ENCODE data around the gene APOE. TPM values are rescaled to one million over a fixed set of nuclear protein-coding genes. Genes with fewer than 3 reads are reported as not detected.
A peak's percentile ranks its signal among the peaks of the same experiment; 100 is the strongest.
"Not testable (repeated sequence)": the region's sequence is repeated elsewhere in the genome, so short reads cannot be mapped to it uniquely, and the experiment has no call there.

Gene APOE
- total RNA-seq = 10 to 100 TPM; 36.3 to 78.9 TPM

DNA sequence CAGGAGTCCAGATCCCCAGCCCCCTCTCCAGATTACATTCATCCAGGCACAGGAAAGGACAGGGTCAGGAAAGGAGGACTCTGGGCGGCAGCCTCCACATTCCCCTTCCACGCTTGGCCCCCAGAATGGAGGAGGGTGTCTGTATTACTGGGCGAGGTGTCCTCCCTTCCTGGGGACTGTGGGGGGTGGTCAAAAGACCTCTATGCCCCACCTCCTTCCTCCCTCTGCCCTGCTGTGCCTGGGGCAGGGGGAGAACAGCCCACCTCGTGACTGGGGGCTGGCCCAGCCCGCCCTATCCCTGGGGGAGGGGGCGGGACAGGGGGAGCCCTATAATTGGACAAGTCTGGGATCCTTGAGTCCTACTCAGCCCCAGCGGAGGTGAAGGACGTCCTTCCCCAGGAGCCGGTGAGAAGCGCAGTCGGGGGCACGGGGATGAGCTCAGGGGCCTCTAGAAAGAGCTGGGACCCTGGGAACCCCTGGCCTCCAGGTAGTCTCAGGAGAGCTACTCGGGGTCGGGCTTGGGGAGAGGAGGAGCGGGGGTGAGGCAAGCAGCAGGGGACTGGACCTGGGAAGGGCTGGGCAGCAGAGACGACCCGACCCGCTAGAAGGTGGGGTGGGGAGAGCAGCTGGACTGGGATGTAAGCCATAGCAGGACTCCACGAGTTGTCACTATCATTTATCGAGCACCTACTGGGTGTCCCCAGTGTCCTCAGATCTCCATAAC lies at the start of gene APOE:
Gene APOE (plus strand): TSS at position 360 of the 724 bp plus-strand sequence. CDS start 829 bp downstream, outside the sequence.
- Histone ChIP-seq H3K4me3 (peak within 1 kb of the TSS; percentile 14), H3K4me1 (no peaks in the 10 kb centered on the region), H3K27ac (no peak within 1 kb of the TSS), H3K9ac (ENCODE audit: low read depth in 2 of 2, low read length in 2 of 2) (peak within 1 kb of the TSS; percentile 23 to 50), H3K27me3 (peaks cover 8% of the 10 kb centered on the region), H3K9me3 (no peaks in the 10 kb centered on the region), H3K36me3 (no peaks in the 10 kb centered on the region)
- TF ChIP-seq, protein P1, sequence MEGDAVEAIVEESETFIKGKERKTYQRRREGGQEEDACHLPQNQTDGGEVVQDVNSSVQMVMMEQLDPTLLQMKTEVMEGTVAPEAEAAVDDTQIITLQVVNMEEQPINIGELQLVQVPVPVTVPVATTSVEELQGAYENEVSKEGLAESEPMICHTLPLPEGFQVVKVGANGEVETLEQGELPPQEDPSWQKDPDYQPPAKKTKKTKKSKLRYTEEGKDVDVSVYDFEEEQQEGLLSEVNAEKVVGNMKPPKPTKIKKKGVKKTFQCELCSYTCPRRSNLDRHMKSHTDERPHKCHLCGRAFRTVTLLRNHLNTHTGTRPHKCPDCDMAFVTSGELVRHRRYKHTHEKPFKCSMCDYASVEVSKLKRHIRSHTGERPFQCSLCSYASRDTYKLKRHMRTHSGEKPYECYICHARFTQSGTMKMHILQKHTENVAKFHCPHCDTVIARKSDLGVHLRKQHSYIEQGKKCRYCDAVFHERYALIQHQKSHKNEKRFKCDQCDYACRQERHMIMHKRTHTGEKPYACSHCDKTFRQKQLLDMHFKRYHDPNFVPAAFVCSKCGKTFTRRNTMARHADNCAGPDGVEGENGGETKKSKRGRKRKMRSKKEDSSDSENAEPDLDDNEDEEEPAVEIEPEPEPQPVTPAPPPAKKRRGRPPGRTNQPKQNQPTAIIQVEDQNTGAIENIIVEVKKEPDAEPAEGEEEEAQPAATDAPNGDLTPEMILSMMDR (IDR thresholded peaks at IDR 0.05) = no peak
- DNase-seq = no peak
- intact Hi-C loops (cut with DNase I) = no loop called here

DNA sequence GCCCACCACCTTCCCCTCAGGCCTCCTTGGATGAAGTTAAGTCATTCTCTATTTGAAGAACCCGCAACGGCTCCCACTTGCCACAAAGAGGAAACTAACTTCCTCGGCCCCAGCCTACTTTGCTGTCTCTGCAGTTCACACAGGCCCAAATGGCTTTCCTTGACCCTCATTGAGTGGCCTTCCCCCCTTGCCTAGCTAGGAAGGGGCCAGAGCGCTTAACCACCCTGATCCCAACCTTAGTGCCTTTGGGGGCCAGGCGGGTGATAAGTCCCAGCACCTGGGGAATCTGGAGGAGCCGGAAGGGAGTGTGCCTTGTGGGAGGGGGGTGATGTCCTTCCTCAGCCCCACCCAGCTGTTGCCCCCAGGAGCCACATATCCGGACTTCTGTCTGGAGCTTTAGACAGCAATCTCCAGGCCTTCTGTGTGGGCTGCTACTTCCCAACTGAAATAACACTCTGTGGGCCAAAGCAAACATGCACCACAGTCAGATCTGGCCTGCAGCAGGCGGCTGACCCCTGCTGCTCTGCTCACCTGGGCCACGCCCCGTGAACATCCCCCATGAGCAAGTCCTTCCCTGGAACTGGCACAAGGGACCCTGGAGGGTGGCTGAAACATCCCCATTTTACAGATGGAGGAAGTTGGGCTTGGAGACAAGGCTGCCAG lies 49.0 kb upstream of the APOE start:
- Histone ChIP-seq H3K9ac (ENCODE audit: low read depth in 2 of 2, low read length in 2 of 2) (no peak overlapping the region), H3K36me3 (no peaks in the 10 kb centered on the region), H3K27ac (no peak overlapping the region), H3K9me3 (no peaks in the 10 kb centered on the region), H3K4me3 (no peak overlapping the region), H3K4me1 (no peaks in the 10 kb centered on the region), H3K27me3 (no peaks in the 10 kb centered on the region)
- intact Hi-C loops (cut with DNase I) = no loop called here
- DNase-seq = no peak
- TF ChIP-seq, protein P1 (IDR thresholded peaks at IDR 0.05) = no peak

DNA sequence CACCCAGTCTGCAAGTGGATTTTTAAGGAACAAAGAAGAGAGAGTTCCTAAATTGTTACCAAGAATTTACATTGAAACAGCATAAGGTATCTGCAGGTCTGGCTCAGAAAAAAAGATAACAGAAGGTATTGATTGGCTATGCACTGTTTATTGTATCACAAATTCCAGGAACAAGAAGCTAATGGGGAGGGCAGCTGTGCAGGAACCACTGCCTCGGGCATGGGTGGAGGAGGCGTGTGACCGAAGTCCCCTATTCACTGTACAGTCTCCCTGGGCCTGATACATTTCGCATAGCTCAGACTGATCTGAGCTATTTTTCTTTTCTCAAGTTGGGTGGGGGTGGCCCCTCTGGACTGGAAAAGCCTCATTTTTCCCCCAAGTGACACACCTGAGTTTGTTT lies 47.8 kb upstream of the APOE start:
- no peak overlapping the region for H3K27ac ChIP-seq
- no peaks in the 10 kb centered on the region for H3K36me3 ChIP-seq
- no peaks in the 10 kb centered on the region for H3K9me3 ChIP-seq
- H3K4me1 ChIP-seq = no peaks in the 10 kb centered on the region
- H3K27me3 ChIP-seq = no peaks in the 10 kb centered on the region
- no peak overlapping the region for H3K9ac ChIP-seq (ENCODE audit: low read depth in 2 of 2, low read length in 2 of 2)
- intact Hi-C loops (cut with DNase I) = no loop called here
- H3K4me3 ChIP-seq = no peak overlapping the region
- DNase-seq = no peak
- TF ChIP-seq, protein P1 (IDR thresholded peaks at IDR 0.05) = no peak

DNA sequence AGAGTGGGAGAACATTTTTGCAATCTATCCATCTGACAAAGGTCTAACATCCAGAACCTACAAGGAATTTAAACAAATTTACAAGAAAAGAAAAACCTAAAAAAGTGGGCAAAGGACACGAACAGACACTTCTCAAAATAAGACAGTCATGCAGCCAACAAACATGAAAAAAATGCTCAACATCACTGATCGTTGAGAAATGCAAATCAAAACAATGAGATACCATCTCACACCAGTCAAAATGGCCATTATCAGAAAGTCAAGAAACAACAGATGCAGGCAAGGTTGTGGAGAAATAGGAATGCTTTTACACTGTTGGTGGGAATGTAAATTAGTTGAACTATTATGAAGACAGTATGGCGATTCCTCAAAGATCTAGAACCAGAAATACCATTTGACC lies 44.0 kb upstream of the APOE start:
- H3K27ac ChIP-seq; H3K4me3 ChIP-seq; intact Hi-C loops (cut with DNase I); DNase-seq; H3K9me3 ChIP-seq; H3K9ac ChIP-seq (ENCODE audit: low read depth in 2 of 2, low read length in 2 of 2); H3K4me1 ChIP-seq; H3K27me3 ChIP-seq; H3K36me3 ChIP-seq: not testable (repeated sequence)

DNA sequence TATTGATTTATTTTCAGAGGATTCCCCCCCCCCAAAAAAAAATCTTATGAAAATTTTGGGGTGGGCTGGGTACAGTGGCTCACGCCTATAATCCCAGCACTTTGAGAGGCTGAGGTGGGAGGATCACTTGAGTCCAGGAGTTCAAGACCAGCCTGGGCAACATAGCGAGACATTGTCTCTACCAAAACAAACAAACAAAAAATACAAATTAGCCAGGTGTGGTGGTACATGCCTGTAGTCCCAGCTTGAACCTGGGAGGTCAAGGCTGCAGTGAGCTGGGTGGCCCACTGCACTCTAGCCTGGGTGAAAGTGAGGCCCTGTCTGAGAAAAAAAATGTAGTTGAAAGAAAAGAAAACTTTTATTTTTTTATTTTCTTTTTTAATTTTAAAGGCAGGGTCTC lies 41.6 kb upstream of the APOE start:
- H3K36me3 ChIP-seq = no peaks in the 10 kb centered on the region

More for the DNA sequence above, 41.6 kb upstream of the APOE start:
- no peak for DNase-seq
- Histone ChIP-seq H3K27ac (no peak overlapping the region), H3K4me1 (no peaks in the 10 kb centered on the region), H3K27me3 (no peaks in the 10 kb centered on the region), H3K4me3 (no peak overlapping the region), H3K9me3 (no peaks in the 10 kb centered on the region), H3K9ac (ENCODE audit: low read depth in 2 of 2, low read length in 2 of 2) (no peak overlapping the region)
- TF ChIP-seq, protein P1 (IDR thresholded peaks at IDR 0.05) = no peak
- intact Hi-C loops (cut with DNase I) = no loop called here

Data from colonic mucosa (tissue), 4 donors.